Measurements from ENCODE around the gene COQ4. TPM values are rescaled to one million over a fixed set of nuclear protein-coding genes. Genes with fewer than 3 reads are reported as not detected.

Gene COQ4
- polyA plus RNA-seq, 1 experiment, result 19.0 TPM

GRCh38 chr9:128285033-128285784 lies 37.4 kb upstream of the COQ4 start:
- no peaks in the 10 kb centered on the region for H3K27me3 ChIP-seq (ENCODE audit: control insufficient read depth, insufficient read depth, low read length)
- no peak overlapping the region for H3K4me3 ChIP-seq (ENCODE audit: low read depth, low read length)
- POLR2A ChIA-PET, result interaction anchor here (1.5 kb wide), 1 partner anchor 9 kb away, joined by 4 read pairs; the partner anchor contains the start of genes GOLGA2 and SWI5
- H3K27ac ChIP-seq (ENCODE audit: low read depth, low read length), result no peak overlapping the region
- no peak for DNase-seq (ENCODE audit: low read depth, low spot score)
- TF ChIP-seq CTCF (IDR thresholded peaks at IDR 0.05; ENCODE audit: low read depth, low read length), result no peak
- CTCF ChIA-PET, result interaction anchor here (2.0 kb wide), 1 partner anchor 10 kb away, joined by 6 read pairs; no protein-coding TSS in a partner anchor
- no peaks in the 10 kb centered on the region for H3K9me3 ChIP-seq (ENCODE audit: control insufficient read depth, insufficient read depth, low read length)

GRCh38 chr9:128286440-128286839 lies 36.2 kb upstream of the COQ4 start:
- no peak for DNase-seq (ENCODE audit: low read depth, low spot score)
- POLR2A ChIA-PET, result interaction anchor here (0.7 kb wide), 1 partner anchor 107 kb away, joined by 5 read pairs; no protein-coding TSS in a partner anchor
- CTCF ChIA-PET, result interaction anchor here (1.2 kb wide), 1 partner anchor 9 kb away, joined by 6 read pairs; no protein-coding TSS in a partner anchor
- TF ChIP-seq CTCF (IDR thresholded peaks at IDR 0.05; ENCODE audit: low read depth, low read length), result no peak
- Histone ChIP-seq H3K27me3 (ENCODE audit: control insufficient read depth, insufficient read depth, low read length) (no peaks in the 10 kb centered on the region), H3K9me3 (ENCODE audit: control insufficient read depth, insufficient read depth, low read length) (no peaks in the 10 kb centered on the region), H3K27ac (ENCODE audit: low read depth, low read length) (no peak overlapping the region), H3K4me3 (ENCODE audit: low read depth, low read length) (no peak overlapping the region)

GRCh38 chr9:128288273-128289004 lies 34.2 kb upstream of the COQ4 start:
- CTCF ChIA-PET, result interaction anchor here (1.2 kb wide), 1 partner anchor 132 kb away, joined by 3 read pairs; the partner anchor contains the start of gene CERCAM
- Histone ChIP-seq H3K27me3 (ENCODE audit: control insufficient read depth, insufficient read depth, low read length) (no peaks in the 10 kb centered on the region), H3K27ac (ENCODE audit: low read depth, low read length) (no peak overlapping the region), H3K9me3 (ENCODE audit: control insufficient read depth, insufficient read depth, low read length) (no peaks in the 10 kb centered on the region), H3K4me3 (ENCODE audit: low read depth, low read length) (no peak overlapping the region)
- DNase-seq (ENCODE audit: low read depth, low spot score), result no peak
- POLR2A ChIA-PET, result interaction anchor here (0.7 kb wide), 1 partner anchor 321 kb away, joined by 3 read pairs; no protein-coding TSS in a partner anchor
- no peak for TF ChIP-seq CTCF (IDR thresholded peaks at IDR 0.05; ENCODE audit: low read depth, low read length)

GRCh38 chr9:128292009-128292408 lies 30.6 kb upstream of the COQ4 start:
- Histone ChIP-seq H3K27ac (ENCODE audit: low read depth, low read length) (no peak overlapping the region), H3K27me3 (ENCODE audit: control insufficient read depth, insufficient read depth, low read length) (no peaks in the 10 kb centered on the region), H3K9me3 (ENCODE audit: control insufficient read depth, insufficient read depth, low read length) (no peaks in the 10 kb centered on the region), H3K4me3 (ENCODE audit: low read depth, low read length) (no peak overlapping the region)
- no peak for TF ChIP-seq CTCF (IDR thresholded peaks at IDR 0.05; ENCODE audit: low read depth, low read length)
- ChIA-PET POLR2A (no interaction called here), CTCF (interaction anchor here (0.9 to 1.4 kb wide), 3 partner anchors 15 to 106 kb away, joined by 3 to 9 read pairs (median 3); no protein-coding TSS in a partner anchor)
- no peak for DNase-seq (ENCODE audit: low read depth, low spot score)

All from AG04450 (cell line).